ENCODE data around the gene CBR3.
A peak's percentile ranks its signal among the peaks of the same experiment; 100 is the strongest.

The CBR3 gene

DNA sequence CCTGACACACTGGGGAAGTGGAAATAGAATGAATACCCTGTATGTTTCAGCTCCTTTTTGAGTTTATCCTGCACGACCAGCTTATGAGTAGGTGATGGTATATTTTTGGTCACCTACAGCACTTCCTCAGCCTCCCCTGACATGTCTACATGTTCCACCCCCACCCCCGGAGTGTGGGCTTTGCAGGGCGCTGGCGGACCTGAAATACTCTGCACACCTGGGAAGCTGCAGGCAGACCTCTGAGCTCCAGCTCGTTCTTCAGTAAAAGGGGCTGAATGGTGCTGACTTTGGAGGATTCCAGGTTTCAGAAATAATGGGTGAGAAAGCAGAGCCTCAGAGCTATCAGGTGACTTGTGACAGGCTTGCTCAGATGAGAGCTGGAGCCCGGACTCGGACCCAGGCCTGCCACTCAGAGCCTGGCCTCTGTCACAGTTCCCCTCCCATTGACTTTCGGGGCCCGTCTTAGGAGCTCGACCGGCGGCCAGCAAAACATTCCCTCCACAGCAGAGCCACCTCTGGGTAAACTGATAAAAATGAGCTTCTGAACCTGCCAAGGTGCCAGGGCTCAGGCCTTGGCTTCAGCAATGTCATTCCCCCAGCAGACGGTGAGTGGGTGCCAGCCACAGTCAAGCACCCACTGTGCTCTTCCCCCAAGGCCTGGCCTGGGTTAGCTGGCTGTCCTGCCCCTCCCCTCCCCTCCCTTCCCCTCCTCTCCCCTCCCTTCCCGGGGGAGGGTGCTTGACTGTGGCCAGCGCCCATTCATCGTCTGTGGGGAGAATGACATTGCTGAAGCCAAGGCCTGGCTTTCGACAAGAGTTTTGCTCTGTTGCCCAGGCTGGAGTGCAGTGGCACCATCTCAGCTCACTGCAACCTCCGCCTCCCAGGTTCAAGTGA lies 51.9 kb downstream of the CBR3 start:
- no peak for DNase-seq

DNA sequence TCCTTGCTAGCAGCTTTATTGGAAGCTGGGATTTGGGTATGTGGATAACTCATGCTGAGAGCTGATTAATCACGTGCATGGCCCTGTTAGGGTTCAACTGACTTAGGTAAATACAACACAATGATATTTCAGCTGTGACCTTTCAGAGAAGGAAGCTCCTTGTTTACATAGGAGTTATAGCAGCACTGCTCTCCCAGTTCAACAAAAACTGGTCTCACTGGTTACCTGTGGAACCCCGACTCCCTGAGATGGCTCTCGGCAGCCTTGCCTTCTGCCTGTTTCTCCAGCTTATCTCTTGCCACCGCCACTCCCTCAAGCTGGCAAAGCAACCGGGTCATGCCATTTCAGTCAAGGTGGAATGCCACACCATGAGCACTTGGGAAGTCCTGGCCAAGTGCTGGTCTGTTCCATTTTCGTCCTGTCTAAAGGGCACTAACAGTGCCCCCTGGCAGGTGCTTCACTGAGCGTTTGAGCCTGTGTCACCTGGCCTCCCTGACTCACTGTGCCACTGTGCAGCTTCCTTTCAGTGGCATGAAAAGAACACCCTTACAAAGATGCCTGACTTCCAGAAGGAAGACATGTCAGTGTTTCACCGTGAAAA lies 53.3 kb downstream of the CBR3 start:
- peak; percentile 47 for DNase-seq

DNA sequence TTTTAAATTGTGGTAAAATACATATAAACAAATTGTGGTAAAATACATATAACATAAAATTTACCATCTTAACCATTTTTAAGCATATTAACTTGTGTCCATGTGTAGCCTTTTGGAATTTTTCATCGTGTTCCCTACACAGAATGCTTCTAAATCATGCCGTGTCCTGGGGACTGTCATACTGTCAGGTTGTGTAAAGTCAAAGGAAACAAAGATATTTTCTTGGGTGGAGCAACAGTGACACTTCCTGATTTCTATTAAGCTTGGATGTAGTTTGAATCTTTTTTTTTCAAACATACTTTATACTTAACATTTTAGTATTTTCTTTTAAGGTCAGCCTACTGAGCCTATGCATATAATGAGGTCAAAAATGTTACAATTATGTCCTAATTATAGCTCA lies 54.1 kb downstream of the CBR3 start:
- DNase-seq = no peak

GRCh38 chr21:36190736-36191135 lies 55.9 kb downstream of the CBR3 start:
- no peak for DNase-seq

- no peak for DNase-seq
These were observed 58.3 kb downstream of the CBR3 start for GRCh38 chr21:36193200-36193599.

- DNase-seq = no peak
These were observed 59.1 kb downstream of the CBR3 start for GRCh38 chr21:36194024-36194423.

- DNase-seq = no peak
These were observed 60.7 kb downstream of the CBR3 start for GRCh38 chr21:36195613-36196012.
